HPDE6-E6E7 (cell line): ENCODE data around the gene IGSF6.
"Not testable (repeated sequence)": the region's sequence is repeated elsewhere in the genome, so short reads cannot be mapped to it uniquely, and the experiment has no call there.

Experiments used
- DNase-seq: peaks from one replicate; pipeline ENCODE4 v3.0.0; 2011; ENCODE audit warnings: missing footprints; ENCODE audit errors: extremely low spot score

IGSF6 gene

GRCh38 chr16:21652453-21652852 lies at the start of gene IGSF6:
TSS of gene IGSF6 (minus strand) at chr16:21652608. CDS start at chr16:21652598, 10 bp downstream.
- no peak for DNase-seq

GRCh38 chr16:21701271-21701670 lies 48.9 kb upstream of the IGSF6 start:
- no peak for DNase-seq

- DNase-seq, result no peak
Observed at GRCh38 chr16:21698169-21699032, 46.0 kb upstream of the IGSF6 start.

GRCh38 chr16:21697032-21697431 lies 44.6 kb upstream of the IGSF6 start:
- no peak for DNase-seq

GRCh38 chr16:21694609-21695008 lies 42.2 kb upstream of the IGSF6 start:
- DNase-seq, result no peak

GRCh38 chr16:21690967-21691366 lies 38.6 kb upstream of the IGSF6 start:
- DNase-seq, result not testable (repeated sequence)

GRCh38 chr16:21689107-21689506 lies 36.7 kb upstream of the IGSF6 start:
- no peak for DNase-seq

GRCh38 chr16:21685034-21685455 lies 32.6 kb upstream of the IGSF6 start:
- no peak for DNase-seq

GRCh38 chr16:21684199-21684598 lies 31.8 kb upstream of the IGSF6 start:
- no peak for DNase-seq

GRCh38 chr16:21683184-21683583 lies 30.8 kb upstream of the IGSF6 start:
- DNase-seq, result no peak

GRCh38 chr16:21680714-21681113 lies 28.3 kb upstream of the IGSF6 start:
- DNase-seq, result not testable (repeated sequence)

- not testable (repeated sequence) for DNase-seq
Observed at GRCh38 chr16:21674456-21674855, 22.0 kb upstream of the IGSF6 start.

GRCh38 chr16:21673469-21673868 lies 21.1 kb upstream of the IGSF6 start:
- DNase-seq, result no peak

GRCh38 chr16:21667575-21667974 lies 15.2 kb upstream of the IGSF6 start:
- DNase-seq, result no peak

GRCh38 chr16:21666772-21667171 lies 14.4 kb upstream of the IGSF6 start:
- DNase-seq, result no peak

- DNase-seq, result no peak
Observed at GRCh38 chr16:21664801-21665492, 12.5 kb upstream of the IGSF6 start.

- DNase-seq, result no peak
Observed at GRCh38 chr16:21663889-21664647, 11.7 kb upstream of the IGSF6 start, which contains the start of gene OTOA. TSS of gene OTOA (plus strand) at chr16:21663968. CDS start at chr16:21678515, 14,547 bp downstream.

- DNase-seq, result no peak
Observed at GRCh38 chr16:21659124-21659523, 6.7 kb upstream of the IGSF6 start.

GRCh38 chr16:21656795-21657768 lies 4.7 kb upstream of the IGSF6 start:
- DNase-seq, result peak; percentile 55

GRCh38 chr16:21654881-21655280 lies 2.5 kb upstream of the IGSF6 start:
- DNase-seq, result no peak

- no peak for DNase-seq
Observed at GRCh38 chr16:21654466-21654865, 2.1 kb upstream of the IGSF6 start.
